ENCODE measurements around the gene CALML5.

The CALML5 gene

DNA sequence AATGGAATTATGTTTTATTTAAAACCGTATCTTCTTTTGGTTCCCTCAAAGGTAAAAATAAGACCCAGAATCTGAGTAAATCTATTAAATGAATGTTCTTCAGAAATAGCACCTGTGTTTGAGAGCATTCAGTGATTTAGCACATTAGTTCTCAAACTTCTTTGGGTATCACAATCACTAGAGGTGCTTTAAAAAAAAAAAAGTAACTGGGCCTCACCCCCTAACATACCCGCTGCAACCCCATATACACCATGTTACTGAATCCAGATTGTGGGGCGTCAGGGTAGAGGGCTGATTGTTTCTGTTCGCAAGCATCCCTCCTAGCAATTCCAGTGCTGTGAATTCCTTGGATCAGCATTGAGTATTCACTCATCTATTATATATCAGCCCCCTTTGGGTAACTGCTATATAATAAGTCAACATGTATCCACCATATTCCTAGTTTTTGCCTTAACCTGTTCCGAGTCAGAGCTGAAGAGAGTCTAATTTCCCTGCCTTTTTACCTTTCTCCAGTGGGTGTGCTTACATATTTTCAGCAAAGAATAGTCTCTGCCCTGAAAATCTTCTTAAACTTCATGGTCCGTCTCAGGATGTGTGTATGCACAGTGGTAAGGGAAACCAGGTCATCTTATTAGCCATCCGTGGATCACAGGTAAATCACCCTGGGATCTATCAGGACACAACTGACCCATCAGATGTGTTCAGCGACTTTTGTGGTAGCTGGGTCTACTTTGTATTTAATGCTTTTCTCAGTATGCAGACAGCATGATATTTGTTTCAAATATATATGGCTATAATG, 40.2 kb downstream of the CALML5 start:
- H3K4ac ChIP-seq (ENCODE audit: low read depth, low read length) = no peak overlapping the region
- peaks cover 6% of the 10 kb centered on the region for H3K36me3 ChIP-seq (ENCODE audit: control insufficient read depth, insufficient read depth, low read length)
- H3K56ac ChIP-seq (ENCODE audit: low read length) = no peak overlapping the region
- H2BK5ac ChIP-seq (ENCODE audit: low read length) = no peak overlapping the region
- no peak overlapping the region for H2AK5ac ChIP-seq (ENCODE audit: low read length)
- no peaks in the 10 kb centered on the region for H3K79me2 ChIP-seq (ENCODE audit: control insufficient read depth, insufficient read depth, low read length)
- no peak overlapping the region for H3K23ac ChIP-seq (ENCODE audit: low read length)
- H3K4me3 ChIP-seq (ENCODE audit: low read length) = no peak overlapping the region
- no peak overlapping the region for H3K27ac ChIP-seq (ENCODE audit: low read depth, low read length)
- WGBS (ENCODE audit: extremely low coverage, insufficient coverage, low lambda C conversion rate) = no CpG with 5 or more reads among the region's 8 CpGs
- DNase-seq = no peak
- no peak overlapping the region for H4K8ac ChIP-seq (ENCODE audit: low read depth, low read length)
- H3K79me1 ChIP-seq (ENCODE audit: low read length) = no peaks in the 10 kb centered on the region
- H2BK120ac ChIP-seq (ENCODE audit: low read depth, low read length) = no peak overlapping the region
- H3K18ac ChIP-seq (ENCODE audit: low read length) = no peak overlapping the region
- peaks cover 6% of the 10 kb centered on the region for H3K4me1 ChIP-seq (ENCODE audit: control insufficient read depth, low read depth, low read length)
- no peak overlapping the region for H4K5ac ChIP-seq (ENCODE audit: low read length)
- no peaks in the 10 kb centered on the region for H3K27me3 ChIP-seq (ENCODE audit: insufficient read depth, low read length, poor library complexity)
- no peak overlapping the region for H3K9ac ChIP-seq (ENCODE audit: low read length)
- H2BK15ac ChIP-seq (replicated peaks; ENCODE audit: low read depth) = no peak overlapping the region
- no peak overlapping the region for H3K4me2 ChIP-seq (ENCODE audit: low read length)

DNA sequence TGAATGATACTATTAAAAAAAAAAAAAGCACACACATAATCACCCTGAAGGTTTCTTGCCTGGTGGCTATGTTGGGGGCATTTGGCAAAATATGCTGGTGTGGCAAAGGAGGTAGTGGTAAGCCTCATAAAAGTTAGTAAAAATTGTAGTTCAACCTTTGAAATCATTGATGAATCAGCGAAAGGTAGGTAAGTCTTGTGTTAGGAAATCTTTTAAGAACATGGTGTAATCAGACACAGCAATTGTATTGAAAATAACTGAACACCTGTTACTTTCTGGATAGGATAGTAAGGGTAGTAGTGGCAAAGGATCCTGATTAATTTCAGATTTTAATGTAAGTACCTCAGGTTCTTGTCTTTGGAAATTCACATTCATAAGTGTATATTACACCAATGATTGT, 40.9 kb downstream of the CALML5 start:
- H3K18ac ChIP-seq (ENCODE audit: low read length) = no peak overlapping the region
- no CpG with 5 or more reads among the region's 1 CpG for WGBS (ENCODE audit: extremely low coverage, insufficient coverage, low lambda C conversion rate)
- H3K56ac ChIP-seq (ENCODE audit: low read length) = no peak overlapping the region
- H2BK120ac ChIP-seq (ENCODE audit: low read depth, low read length) = no peak overlapping the region
- H3K9ac ChIP-seq (ENCODE audit: low read length) = no peak overlapping the region
- peaks cover 10% of the 10 kb centered on the region for H3K36me3 ChIP-seq (ENCODE audit: control insufficient read depth, insufficient read depth, low read length)
- H3K4me1 ChIP-seq (ENCODE audit: control insufficient read depth, low read depth, low read length) = peaks cover 6% of the 10 kb centered on the region
- H3K4me3 ChIP-seq (ENCODE audit: low read length) = no peak overlapping the region
- H2BK15ac ChIP-seq (replicated peaks; ENCODE audit: low read depth) = no peak overlapping the region
- H4K5ac ChIP-seq (ENCODE audit: low read length) = no peak overlapping the region
- no peak overlapping the region for H2BK5ac ChIP-seq (ENCODE audit: low read length)
- H3K27ac ChIP-seq (ENCODE audit: low read depth, low read length) = no peak overlapping the region
- no peak for DNase-seq
- no peak overlapping the region for H3K23ac ChIP-seq (ENCODE audit: low read length)
- H3K4ac ChIP-seq (ENCODE audit: low read depth, low read length) = no peak overlapping the region
- no peaks in the 10 kb centered on the region for H3K79me2 ChIP-seq (ENCODE audit: control insufficient read depth, insufficient read depth, low read length)
- H3K4me2 ChIP-seq (ENCODE audit: low read length) = no peak overlapping the region
- no peak overlapping the region for H2AK5ac ChIP-seq (ENCODE audit: low read length)
- H4K8ac ChIP-seq (ENCODE audit: low read depth, low read length) = no peak overlapping the region
- no peaks in the 10 kb centered on the region for H3K79me1 ChIP-seq (ENCODE audit: low read length)
- no peaks in the 10 kb centered on the region for H3K27me3 ChIP-seq (ENCODE audit: insufficient read depth, low read length, poor library complexity)

DNA sequence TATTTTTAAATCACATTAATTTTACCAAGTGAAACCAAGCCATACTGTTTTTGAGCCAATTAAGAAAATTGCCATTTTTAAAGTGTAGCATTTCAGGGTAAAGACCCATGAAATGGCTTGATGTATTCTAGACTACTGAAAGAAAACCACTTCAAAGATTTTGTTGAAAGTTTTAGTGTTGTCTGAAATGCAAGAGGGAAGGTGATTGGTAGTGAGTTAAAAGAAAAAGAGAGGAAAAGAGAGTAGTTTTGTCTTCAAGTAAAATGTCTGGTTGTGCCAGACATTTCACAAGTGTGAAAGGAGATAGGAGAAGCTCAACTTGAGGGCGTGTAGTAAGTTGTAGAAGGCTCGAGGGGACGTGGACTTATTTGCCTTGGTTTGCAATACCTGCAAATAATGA, 41.6 kb downstream of the CALML5 start:
- Histone ChIP-seq H3K18ac (ENCODE audit: low read length) (no peak overlapping the region), H3K4me3 (ENCODE audit: low read length) (no peak overlapping the region), H2BK120ac (ENCODE audit: low read depth, low read length) (no peak overlapping the region), H2BK15ac (replicated peaks; ENCODE audit: low read depth) (no peak overlapping the region), H3K23ac (ENCODE audit: low read length) (no peak overlapping the region), H4K8ac (ENCODE audit: low read depth, low read length) (no peak overlapping the region), H3K4ac (ENCODE audit: low read depth, low read length) (no peak overlapping the region), H4K5ac (ENCODE audit: low read length) (no peak overlapping the region), H2BK5ac (ENCODE audit: low read length) (no peak overlapping the region), H2AK5ac (ENCODE audit: low read length) (no peak overlapping the region), H3K79me2 (ENCODE audit: control insufficient read depth, insufficient read depth, low read length) (no peaks in the 10 kb centered on the region), H3K27me3 (ENCODE audit: insufficient read depth, low read length, poor library complexity) (no peaks in the 10 kb centered on the region), H3K27ac (ENCODE audit: low read depth, low read length) (no peak overlapping the region), H3K4me1 (ENCODE audit: control insufficient read depth, low read depth, low read length) (peaks cover 5% of the 10 kb centered on the region), H3K36me3 (ENCODE audit: control insufficient read depth, insufficient read depth, low read length) (peaks cover 10% of the 10 kb centered on the region), H3K9ac (ENCODE audit: low read length) (no peak overlapping the region), H3K4me2 (ENCODE audit: low read length) (no peak overlapping the region), H3K79me1 (ENCODE audit: low read length) (no peaks in the 10 kb centered on the region), H3K56ac (ENCODE audit: low read length) (no peak overlapping the region)
- WGBS (ENCODE audit: extremely low coverage, insufficient coverage, low lambda C conversion rate) = no CpG with 5 or more reads among the region's 3 CpGs
- DNase-seq = no peak

DNA sequence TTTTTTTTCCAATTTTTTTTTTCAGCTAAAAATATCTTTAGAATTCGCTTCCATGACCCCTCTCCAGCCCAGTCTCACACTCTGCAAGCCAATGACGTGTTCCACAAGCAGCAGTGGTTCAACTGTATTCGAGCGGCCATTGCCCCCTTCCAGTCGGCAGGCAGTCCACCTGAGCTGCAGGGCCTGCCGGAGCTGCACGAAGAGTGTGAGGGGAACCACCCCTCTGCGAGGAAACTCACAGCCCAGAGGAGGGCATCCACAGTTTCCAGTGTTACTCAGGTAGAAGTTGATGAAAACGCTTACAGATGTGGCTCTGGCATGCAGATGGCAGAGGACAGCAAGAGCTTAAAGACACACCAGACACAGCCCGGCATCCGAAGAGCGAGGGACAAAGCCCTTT, 42.8 kb downstream of the CALML5 start:
- H3K27ac ChIP-seq (ENCODE audit: low read depth, low read length) = no peak overlapping the region
- no peak overlapping the region for H3K4ac ChIP-seq (ENCODE audit: low read depth, low read length)
- WGBS (ENCODE audit: extremely low coverage, insufficient coverage, low lambda C conversion rate) = no CpG with 5 or more reads among the region's 12 CpGs
- H4K5ac ChIP-seq (ENCODE audit: low read length) = no peak overlapping the region
- H3K4me2 ChIP-seq (ENCODE audit: low read length) = no peak overlapping the region
- H2BK120ac ChIP-seq (ENCODE audit: low read depth, low read length) = no peak overlapping the region
- H3K4me3 ChIP-seq (ENCODE audit: low read length) = no peak overlapping the region
- H3K79me1 ChIP-seq (ENCODE audit: low read length) = peaks cover 2% of the 10 kb centered on the region
- no peak overlapping the region for H3K9ac ChIP-seq (ENCODE audit: low read length)
- H3K23ac ChIP-seq (ENCODE audit: low read length) = no peak overlapping the region
- no peak overlapping the region for H2BK15ac ChIP-seq (replicated peaks; ENCODE audit: low read depth)
- no peak overlapping the region for H3K18ac ChIP-seq (ENCODE audit: low read length)
- no peaks in the 10 kb centered on the region for H3K79me2 ChIP-seq (ENCODE audit: control insufficient read depth, insufficient read depth, low read length)
- H3K36me3 ChIP-seq (ENCODE audit: control insufficient read depth, insufficient read depth, low read length) = peaks cover 12% of the 10 kb centered on the region
- no peaks in the 10 kb centered on the region for H3K27me3 ChIP-seq (ENCODE audit: insufficient read depth, low read length, poor library complexity)
- no peak overlapping the region for H2AK5ac ChIP-seq (ENCODE audit: low read length)
- no peak overlapping the region for H3K56ac ChIP-seq (ENCODE audit: low read length)
- H4K8ac ChIP-seq (ENCODE audit: low read depth, low read length) = no peak overlapping the region
- no peak for DNase-seq
- no peaks in the 10 kb centered on the region for H3K4me1 ChIP-seq (ENCODE audit: control insufficient read depth, low read depth, low read length)
- H2BK5ac ChIP-seq (ENCODE audit: low read length) = no peak overlapping the region

DNA sequence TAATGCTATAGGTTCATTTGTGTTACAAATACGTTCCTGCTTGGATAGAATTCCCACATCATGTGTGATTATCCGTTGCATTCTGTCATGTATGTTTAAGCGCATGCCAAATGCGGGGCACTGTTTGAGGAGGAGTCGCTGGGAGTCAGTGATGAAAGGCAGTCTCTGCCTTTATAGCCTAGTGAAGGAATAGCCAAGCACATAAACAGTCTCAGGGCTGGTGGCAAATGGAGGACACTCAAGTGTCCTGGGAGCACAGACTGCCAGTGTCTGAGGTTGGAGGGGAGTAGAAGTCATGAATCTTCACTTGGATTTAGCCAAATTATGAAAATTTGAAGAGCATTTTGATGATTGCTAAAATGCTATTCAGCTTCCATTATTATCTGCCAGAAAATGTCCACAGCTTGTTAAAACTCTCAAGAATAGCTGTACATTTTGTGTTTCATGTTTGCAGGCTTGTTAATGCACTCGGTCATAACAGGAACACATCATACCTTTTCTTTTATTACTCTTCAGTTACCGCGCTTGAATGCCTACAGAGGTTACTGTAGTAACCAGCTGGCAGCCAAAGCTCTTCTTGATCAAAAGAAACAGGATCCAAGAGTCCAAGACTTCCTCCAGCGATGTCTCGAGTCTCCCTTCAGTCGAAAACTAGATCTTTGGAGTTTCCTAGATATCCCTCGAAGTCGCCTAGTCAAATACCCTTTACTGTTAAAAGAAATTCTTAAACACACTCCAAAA, 45.5 kb downstream of the CALML5 start:
- H3K9ac ChIP-seq (ENCODE audit: low read length) = no peak overlapping the region
- no peak overlapping the region for H2AK5ac ChIP-seq (ENCODE audit: low read length)
- H2BK5ac ChIP-seq (ENCODE audit: low read length) = no peak overlapping the region
- no peaks in the 10 kb centered on the region for H3K27me3 ChIP-seq (ENCODE audit: insufficient read depth, low read length, poor library complexity)
- no CpG with 5 or more reads among the region's 13 CpGs for WGBS (ENCODE audit: extremely low coverage, insufficient coverage, low lambda C conversion rate)
- no peak overlapping the region for H3K4ac ChIP-seq (ENCODE audit: low read depth, low read length)
- peaks cover 10% of the 10 kb centered on the region for H3K36me3 ChIP-seq (ENCODE audit: control insufficient read depth, insufficient read depth, low read length)
- no peak overlapping the region for H3K27ac ChIP-seq (ENCODE audit: low read depth, low read length)
- no peak overlapping the region for H2BK15ac ChIP-seq (replicated peaks; ENCODE audit: low read depth)
- H3K79me2 ChIP-seq (ENCODE audit: control insufficient read depth, insufficient read depth, low read length) = peaks cover 7% of the 10 kb centered on the region
- no peaks in the 10 kb centered on the region for H3K4me1 ChIP-seq (ENCODE audit: control insufficient read depth, low read depth, low read length)
- no peak overlapping the region for H4K5ac ChIP-seq (ENCODE audit: low read length)
- H3K4me2 ChIP-seq (ENCODE audit: low read length) = no peak overlapping the region
- H4K8ac ChIP-seq (ENCODE audit: low read depth, low read length) = no peak overlapping the region
- H3K23ac ChIP-seq (ENCODE audit: low read length) = no peak overlapping the region
- no peak for DNase-seq
- H3K79me1 ChIP-seq (ENCODE audit: low read length) = peaks cover 2% of the 10 kb centered on the region
- no peak overlapping the region for H3K4me3 ChIP-seq (ENCODE audit: low read length)
- H2BK120ac ChIP-seq (ENCODE audit: low read depth, low read length) = no peak overlapping the region
- H3K18ac ChIP-seq (ENCODE audit: low read length) = no peak overlapping the region
- no peak overlapping the region for H3K56ac ChIP-seq (ENCODE audit: low read length)
